OCI-LY7 (cell line): ENCODE results near the gene CBFA2T3.

Experiments
- EZH2phosphoT487 ChIP-seq: fragments of 200-600 bp; sonication (generic); IDR thresholded peaks from 2 replicates; pipeline ENCODE4 v1.6.1; 2018; ENCODE audit warnings: low read depth, borderline replicate concordance, mild to moderate bottlenecking, mixed run types, antibody characterized with exemption, low read length, moderate library complexity, mixed read lengths
- TF ChIP-seq, protein P1 (sequence below): fragments of 200-600 bp; sonication (generic); conservative IDR thresholded peaks from 2 replicates; pipeline ENCODE4 v1.5.1; 2014; ENCODE audit warnings: mild to moderate bottlenecking, antibody characterized with exemption, low read length, moderate library complexity, mixed read lengths

DNA sequence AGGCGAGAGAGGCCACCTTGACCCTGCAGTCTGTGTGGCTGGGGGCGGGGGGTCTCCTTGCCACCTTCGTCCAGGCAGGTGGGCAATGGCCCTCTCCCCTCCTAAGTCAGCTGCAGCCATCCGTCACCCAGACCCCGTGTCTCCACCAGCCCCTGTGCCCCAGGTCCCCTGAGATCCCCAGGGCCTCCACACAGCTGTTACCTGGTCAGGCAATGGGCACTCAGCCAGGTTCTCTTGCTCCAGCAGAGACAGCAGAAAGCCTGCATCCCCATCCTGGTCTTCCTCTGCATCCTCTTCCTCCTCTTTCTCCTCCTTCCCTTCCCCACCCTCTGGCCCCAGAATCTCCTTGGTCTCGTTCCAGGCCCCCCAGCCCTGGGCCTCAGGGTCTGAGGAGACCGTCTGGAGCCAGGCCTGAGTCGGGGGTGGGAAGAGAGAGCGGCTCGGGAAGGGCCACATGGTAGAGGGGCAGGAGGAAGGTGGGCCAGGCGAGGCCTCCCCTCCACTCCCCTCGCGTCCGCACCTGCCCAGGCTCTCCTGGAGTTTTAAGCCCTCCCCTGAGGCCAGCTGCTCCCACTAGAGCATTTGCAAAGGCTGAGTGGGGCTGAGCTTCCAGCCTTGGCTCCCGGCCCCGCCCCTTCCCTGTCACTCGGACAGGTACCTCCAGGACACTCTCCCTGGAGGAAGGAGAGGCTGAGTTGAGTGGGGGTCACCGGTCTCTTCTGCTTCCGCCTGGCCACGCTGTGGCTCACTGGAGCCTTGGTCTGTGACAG, 110.7 kb downstream of the CBFA2T3 start, which contains the start of gene PABPN1L:
- TF ChIP-seq, protein P1, sequence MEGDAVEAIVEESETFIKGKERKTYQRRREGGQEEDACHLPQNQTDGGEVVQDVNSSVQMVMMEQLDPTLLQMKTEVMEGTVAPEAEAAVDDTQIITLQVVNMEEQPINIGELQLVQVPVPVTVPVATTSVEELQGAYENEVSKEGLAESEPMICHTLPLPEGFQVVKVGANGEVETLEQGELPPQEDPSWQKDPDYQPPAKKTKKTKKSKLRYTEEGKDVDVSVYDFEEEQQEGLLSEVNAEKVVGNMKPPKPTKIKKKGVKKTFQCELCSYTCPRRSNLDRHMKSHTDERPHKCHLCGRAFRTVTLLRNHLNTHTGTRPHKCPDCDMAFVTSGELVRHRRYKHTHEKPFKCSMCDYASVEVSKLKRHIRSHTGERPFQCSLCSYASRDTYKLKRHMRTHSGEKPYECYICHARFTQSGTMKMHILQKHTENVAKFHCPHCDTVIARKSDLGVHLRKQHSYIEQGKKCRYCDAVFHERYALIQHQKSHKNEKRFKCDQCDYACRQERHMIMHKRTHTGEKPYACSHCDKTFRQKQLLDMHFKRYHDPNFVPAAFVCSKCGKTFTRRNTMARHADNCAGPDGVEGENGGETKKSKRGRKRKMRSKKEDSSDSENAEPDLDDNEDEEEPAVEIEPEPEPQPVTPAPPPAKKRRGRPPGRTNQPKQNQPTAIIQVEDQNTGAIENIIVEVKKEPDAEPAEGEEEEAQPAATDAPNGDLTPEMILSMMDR: no peak
- no peak for TF ChIP-seq EZH2phosphoT487
